Measurements from ENCODE around the gene SCAF4.

SCAF4 gene

DNA sequence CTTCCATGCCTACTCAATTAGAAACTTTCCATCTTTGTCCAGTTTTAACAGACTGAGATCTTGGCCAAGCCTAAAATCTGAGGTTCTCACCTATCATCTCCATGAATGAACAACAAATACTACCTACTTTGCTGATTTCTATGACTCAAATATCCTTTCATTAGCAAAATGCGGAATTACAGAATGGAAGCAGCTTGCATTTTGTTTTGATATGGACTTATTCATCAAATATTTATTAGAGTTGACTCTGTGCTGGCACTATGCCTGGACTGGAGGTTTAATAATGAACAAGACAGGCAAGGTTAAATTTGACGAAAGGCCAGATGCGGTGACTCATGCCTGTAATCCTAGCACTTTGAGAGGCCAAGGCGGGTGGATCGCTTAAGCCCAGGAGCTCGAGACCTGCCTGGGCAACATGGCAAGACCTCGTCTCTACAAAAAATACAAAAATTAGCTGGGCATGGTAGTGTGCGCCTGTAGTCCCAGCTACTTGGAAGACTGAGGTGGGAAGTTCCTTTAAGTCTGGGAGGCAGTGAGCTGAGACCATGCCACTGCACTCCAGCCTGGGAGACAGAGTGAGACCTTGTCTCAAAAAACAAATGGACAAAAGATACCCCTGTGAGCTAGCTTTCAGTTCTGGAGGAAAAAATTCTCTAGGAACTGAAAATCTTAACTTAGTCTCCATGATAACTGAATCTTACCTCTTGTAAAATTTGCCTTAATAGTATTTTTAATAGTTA lies 101.8 kb downstream of the SCAF4 start:
- no peak for DNase-seq

DNA sequence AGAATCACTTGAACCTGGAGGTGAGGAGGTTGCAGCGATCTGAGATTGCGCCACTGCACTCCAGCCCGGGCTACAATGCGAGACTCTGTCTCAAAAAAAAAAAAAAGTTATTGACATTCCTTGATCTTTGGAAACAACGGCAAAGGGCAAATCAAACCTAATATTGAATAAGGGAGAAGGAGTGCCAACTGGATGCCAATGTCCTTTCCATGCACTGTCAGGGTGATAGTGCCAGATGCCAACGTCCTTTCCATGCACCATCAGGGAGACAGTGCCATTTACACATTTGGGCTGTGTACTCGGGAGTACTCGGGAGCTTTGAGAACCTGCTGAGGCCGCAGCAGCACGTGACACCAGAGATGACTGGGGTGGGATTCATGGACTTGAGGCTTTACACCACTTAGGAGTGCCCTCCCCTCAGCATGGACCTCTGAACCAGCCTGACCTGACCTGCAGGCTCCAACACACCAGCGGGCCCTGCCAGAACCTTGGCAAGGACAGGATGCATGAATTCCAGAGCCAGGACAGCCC lies 106.9 kb downstream of the SCAF4 start:
- no peak for DNase-seq

DNA sequence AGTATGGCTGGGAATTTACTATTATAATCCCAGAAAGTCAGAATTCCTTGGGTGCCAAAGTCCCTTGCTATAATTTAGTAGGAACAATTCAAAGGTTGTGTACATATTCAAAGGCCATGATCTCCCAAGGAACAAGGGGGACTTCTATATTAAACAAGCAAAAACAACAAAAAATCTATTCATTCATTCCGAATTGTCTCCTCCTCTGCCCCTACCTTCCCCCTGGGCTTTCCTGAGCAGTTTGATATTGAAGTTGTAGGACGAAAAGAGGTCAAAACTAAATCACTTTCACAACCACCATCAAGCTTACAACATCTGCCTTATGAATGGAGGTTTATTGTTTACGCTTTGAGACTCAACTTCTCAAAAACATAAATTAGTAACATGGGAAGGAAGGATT lies 107.7 kb downstream of the SCAF4 start:
- no peak for DNase-seq

DNA sequence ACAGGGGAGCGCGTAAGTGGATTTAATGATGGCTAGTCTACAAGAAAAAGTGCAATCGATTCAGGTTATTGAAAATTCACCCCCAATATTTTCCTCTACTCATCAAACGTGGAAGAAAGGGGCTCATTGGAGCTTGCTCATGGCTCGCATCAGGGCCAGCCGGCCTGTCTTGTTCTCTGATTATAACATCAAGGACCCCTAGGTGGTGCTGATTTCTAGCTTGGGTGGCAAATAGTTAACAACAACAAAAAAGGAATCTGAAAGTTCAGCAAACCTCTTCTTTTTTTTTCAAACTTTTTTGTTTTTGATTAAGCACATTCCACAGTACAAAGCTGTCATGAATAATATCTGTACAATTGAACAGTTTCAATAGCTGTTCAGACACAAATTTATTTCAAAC lies 108.3 kb downstream of the SCAF4 start:
- DNase-seq = no peak

DNA sequence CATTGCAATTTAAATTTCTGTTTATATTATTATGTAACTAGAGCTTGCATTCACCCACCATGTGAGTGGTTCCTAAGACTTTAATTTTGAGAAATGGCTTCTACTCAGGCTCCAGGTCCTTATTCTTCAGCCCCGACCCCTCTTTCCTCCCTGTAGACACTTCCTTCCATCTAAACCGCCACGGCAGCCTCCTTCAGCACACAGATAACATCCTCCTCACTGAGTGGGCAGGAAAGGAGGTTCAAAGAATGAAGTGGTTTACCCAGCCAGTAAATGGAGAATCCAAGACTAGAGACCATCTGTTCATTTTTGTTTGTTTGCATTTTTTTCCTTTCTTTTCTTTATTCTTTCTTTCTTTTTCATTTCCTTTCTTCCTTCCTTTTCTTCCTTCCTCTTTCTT lies 109.5 kb downstream of the SCAF4 start:
- DNase-seq = no peak
